ENCODE results near the gene CRYGD. TPM values are rescaled to one million over a fixed set of nuclear protein-coding genes. Genes with fewer than 3 reads are reported as not detected.
A peak's percentile ranks its signal among the peaks of the same experiment; 100 is the strongest.

The CRYGD gene
- total and polyA plus RNA-seq, 2 of the 13 experiments (the other 11 are each of a cell fraction or from before 2014, with no cell fraction given) = not detected

DNA sequence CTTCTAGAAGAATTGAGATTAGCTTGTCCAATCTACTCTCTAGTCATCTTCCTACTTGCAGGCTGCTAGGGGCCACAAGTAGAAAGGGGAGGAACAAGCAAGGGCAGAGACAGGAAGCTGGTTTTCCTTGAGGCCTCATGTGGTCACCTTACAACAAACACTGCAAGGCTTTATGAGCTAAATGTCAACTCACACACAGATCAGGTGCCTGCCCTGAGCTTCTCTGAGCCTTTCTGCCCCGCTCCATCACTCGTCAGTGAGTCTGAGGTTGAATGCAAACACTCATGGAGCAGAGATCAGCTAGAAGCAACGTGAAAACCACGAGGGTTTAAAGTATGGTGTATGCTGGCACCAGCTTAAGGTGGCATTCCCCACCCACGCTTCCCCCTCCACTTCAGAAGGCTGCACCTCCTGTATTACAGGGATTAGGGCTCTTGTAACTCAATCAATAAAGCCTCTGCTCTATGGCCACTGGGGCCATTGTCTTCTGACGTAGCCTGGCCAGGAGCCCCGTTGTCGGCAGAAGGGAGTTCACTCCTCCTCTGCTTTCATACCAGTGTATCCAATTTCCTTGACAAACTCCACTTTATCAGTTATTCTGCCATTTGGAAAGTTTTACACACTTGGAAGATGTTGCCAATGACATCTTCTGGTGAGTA lies 10.7 kb upstream of the CRYGD start:
- H3K27me3 ChIP-seq (ENCODE audit: control insufficient read depth in 1 of 2, insufficient read depth in 2 of 2, low read length in 2 of 2) = no peaks in the 10 kb centered on the region
- ChIA-PET CTCF (ENCODE audit: low intra/inter-chr PET ratio, low total read pairs) (no interaction called here), POLR2A (interaction anchor here (1.4 to 2.1 kb wide), 2 partner anchors 9 to 119 kb away, joined by 5 to 10 read pairs; partner anchors contain the start of gene IDH1)
- peak; percentile 54 for ATAC-seq
- no TSS peak for BruUV-seq (replicated peaks)
- peak overlapping the region; percentile 58 for H3K4me2 ChIP-seq (ENCODE audit: low read depth, low read length)
- peaks cover 40% of the 10 kb centered on the region for H3K4me1 ChIP-seq (ENCODE audit: insufficient read depth, low read length)
- no peaks in the 10 kb centered on the region for H3K79me2 ChIP-seq (ENCODE audit: insufficient read depth, low read length)
- H2AFZ ChIP-seq (ENCODE audit: low read length) = peak overlapping the region; percentile 77
- no peaks in the 10 kb centered on the region for H3K36me3 ChIP-seq (replicated peaks in 1 of 2; ENCODE audit: control insufficient read depth in 1 of 2, insufficient read depth in 2 of 2, low read length in 2 of 2)
- no peak overlapping the region for H3K9ac ChIP-seq (ENCODE audit: insufficient read depth, low read depth, low read length)
- in situ Hi-C loops (cut with HindIII; ENCODE audit: extremely low pct_ligation_motif_present, low pct_unique_long_range_greater_than_20kb) = no loop called here
- no peaks in the 10 kb centered on the region; the same call in 1 of the 2 replicates for H3K9me3 ChIP-seq (ENCODE audit: low read length)
- no peak overlapping the region for H3K4me3 ChIP-seq (replicated peaks in 1 of 3; ENCODE audit: insufficient read depth in 1 of 3, low read depth in 2 of 3, low read length in 3 of 3)
- peak; percentile 43 for FAIRE-seq
- DNase-seq (ENCODE audit: low spot score) = peak; percentile 33
- no peaks in the 10 kb centered on the region for H4K20me1 ChIP-seq (ENCODE audit: insufficient read depth, low read length)
- peak overlapping the region; percentile 12 for H3K27ac ChIP-seq (ENCODE audit: extremely low read length, insufficient read depth, low read length)
- intact Hi-C loops (cut with micrococcal nuclease; ENCODE audit: unreplicated experiment) = no loop called here
- 17% methylated on average over 7 of the region's 8 CpGs for WGBS (ENCODE audit: low lambda C conversion rate)
- no peak for TF ChIP-seq ELK4 (CRISPR knock-in tag; IDR thresholded peaks at IDR 0.05; ENCODE audit: borderline replicate concordance)
- TF ChIP-seq ZNF331 (CRISPR knock-in tag; IDR thresholded peaks at IDR 0.05) = 0 out of 2 replicates have a peak, but pooled peaks have one; percentile 16
- TF ChIP-seq NFE2L1 (CRISPR knock-in tag; IDR thresholded peaks at IDR 0.05; ENCODE audit: borderline replicate concordance) = no peak
- TF ChIP-seq HDAC1 (CRISPR knock-in tag; IDR thresholded peaks at IDR 0.05) = no peak
- TF ChIP-seq ZNF451 (CRISPR knock-in tag; IDR thresholded peaks at IDR 0.05) = no peak
- TF ChIP-seq ZNF790 (CRISPR knock-in tag; IDR thresholded peaks at IDR 0.05; ENCODE audit: borderline replicate concordance) = no peak
- TF ChIP-seq, protein P1, sequence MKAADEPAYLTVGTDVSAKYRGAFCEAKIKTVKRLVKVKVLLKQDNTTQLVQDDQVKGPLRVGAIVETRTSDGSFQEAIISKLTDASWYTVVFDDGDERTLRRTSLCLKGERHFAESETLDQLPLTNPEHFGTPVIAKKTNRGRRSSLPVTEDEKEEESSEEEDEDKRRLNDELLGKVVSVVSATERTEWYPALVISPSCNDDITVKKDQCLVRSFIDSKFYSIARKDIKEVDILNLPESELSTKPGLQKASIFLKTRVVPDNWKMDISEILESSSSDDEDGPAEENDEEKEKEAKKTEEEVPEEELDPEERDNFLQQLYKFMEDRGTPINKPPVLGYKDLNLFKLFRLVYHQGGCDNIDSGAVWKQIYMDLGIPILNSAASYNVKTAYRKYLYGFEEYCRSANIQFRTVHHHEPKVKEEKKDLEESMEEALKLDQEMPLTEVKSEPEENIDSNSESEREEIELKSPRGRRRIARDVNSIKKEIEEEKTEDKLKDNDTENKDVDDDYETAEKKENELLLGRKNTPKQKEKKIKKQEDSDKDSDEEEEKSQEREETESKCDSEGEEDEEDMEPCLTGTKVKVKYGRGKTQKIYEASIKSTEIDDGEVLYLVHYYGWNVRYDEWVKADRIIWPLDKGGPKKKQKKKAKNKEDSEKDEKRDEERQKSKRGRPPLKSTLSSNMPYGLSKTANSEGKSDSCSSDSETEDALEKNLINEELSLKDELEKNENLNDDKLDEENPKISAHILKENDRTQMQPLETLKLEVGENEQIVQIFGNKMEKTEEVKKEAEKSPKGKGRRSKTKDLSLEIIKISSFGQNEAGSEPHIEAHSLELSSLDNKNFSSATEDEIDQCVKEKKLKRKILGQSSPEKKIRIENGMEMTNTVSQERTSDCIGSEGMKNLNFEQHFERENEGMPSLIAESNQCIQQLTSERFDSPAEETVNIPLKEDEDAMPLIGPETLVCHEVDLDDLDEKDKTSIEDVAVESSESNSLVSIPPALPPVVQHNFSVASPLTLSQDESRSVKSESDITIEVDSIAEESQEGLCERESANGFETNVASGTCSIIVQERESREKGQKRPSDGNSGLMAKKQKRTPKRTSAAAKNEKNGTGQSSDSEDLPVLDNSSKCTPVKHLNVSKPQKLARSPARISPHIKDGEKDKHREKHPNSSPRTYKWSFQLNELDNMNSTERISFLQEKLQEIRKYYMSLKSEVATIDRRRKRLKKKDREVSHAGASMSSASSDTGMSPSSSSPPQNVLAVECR (CRISPR knock-in tag; IDR thresholded peaks at IDR 0.05; ENCODE audit: borderline replicate concordance) = no peak
- TF ChIP-seq SIX4 (CRISPR knock-in tag; IDR thresholded peaks at IDR 0.05) = no peak
- no peak for TF ChIP-seq U2AF1 (optimal IDR thresholded peaks at IDR 0.05; ENCODE audit: low read depth, low read length)
- no peak; the same call in 1 of the 2 replicates for TF ChIP-seq ZMYM4 (CRISPR knock-in tag; IDR thresholded peaks at IDR 0.05)
- TF ChIP-seq ZNF740 (CRISPR knock-in tag; IDR thresholded peaks at IDR 0.05) = no peak
- 0 out of 2 replicates have a peak, but pooled peaks have one; percentile 32 for TF ChIP-seq FOXC1 (CRISPR knock-in tag; IDR thresholded peaks at IDR 0.05; ENCODE audit: borderline replicate concordance)
- TF ChIP-seq, protein P2, sequence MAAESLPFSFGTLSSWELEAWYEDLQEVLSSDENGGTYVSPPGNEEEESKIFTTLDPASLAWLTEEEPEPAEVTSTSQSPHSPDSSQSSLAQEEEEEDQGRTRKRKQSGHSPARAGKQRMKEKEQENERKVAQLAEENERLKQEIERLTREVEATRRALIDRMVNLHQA (CRISPR knock-in tag; IDR thresholded peaks at IDR 0.05) = no peak
- no peak for TF ChIP-seq ZNF431 (CRISPR knock-in tag; IDR thresholded peaks at IDR 0.05; ENCODE audit: borderline replicate concordance, low read depth)
- TF ChIP-seq ZNF572 (CRISPR knock-in tag; IDR thresholded peaks at IDR 0.05) = 0 out of 2 replicates have a peak, but pooled peaks have one; percentile 6
- no peak for TF ChIP-seq ZNF160 (CRISPR knock-in tag; IDR thresholded peaks at IDR 0.05)
- no peak for TF ChIP-seq SOX13 (IDR thresholded peaks at IDR 0.05)
- TF ChIP-seq SOX13 (CRISPR knock-in tag; conservative IDR thresholded peaks at IDR 0.05 in 1 of 2, IDR thresholded peaks at IDR 0.05 in 1 of 2) = peak in 1 of 2 experiments; percentile 8; a peak in 1 of 4 replicates

All from HepG2 (cell line).